Breast epithelium (tissue), 4 donors: ENCODE data around the gene SLC25A43. TPM values are rescaled to one million over a fixed set of nuclear protein-coding genes. Genes with fewer than 3 reads are reported as not detected.

Source experiments
- DNase-seq, 2 donors: peaks; one replicate each; pipeline ENCODE4 v3.0.0-alpha.2; 2019; ENCODE audit warnings: low spot score in 2 of 2
- H3K27ac ChIP-seq, 2 donors: fragments of 200-600 bp; sonication (generic) in 1 of 2; one replicate each; pipeline ENCODE4 v1.5.1; 2016 to 2019; ENCODE audit warnings: mild to moderate bottlenecking in 1 of 2
- H3K27me3 ChIP-seq, 2 donors: fragments of 200-600 bp; sonication (generic) in 1 of 2; one replicate each; pipeline versions ENCODE4 v1.5.1 to v1.6.0; 2017 to 2019; ENCODE audit warnings: control low read depth in 1 of 2, mild to moderate bottlenecking in 1 of 2
- H3K36me3 ChIP-seq: fragments of 200-600 bp; one replicate; pipeline ENCODE4 v1.5.1; 2019
- H3K4me1 ChIP-seq, 2 donors: fragments of 200-600 bp; sonication (generic); one replicate each; pipeline ENCODE4 v1.5.1; 2016 to 2019; ENCODE audit warnings: control low read depth in 1 of 2
- H3K4me3 ChIP-seq, 3 donors: fragments of 200-600 bp; sonication (generic); 1 replicate in 2 of 3; 2 replicates in 1 of 3; pipeline ENCODE4 v1.5.1; 2016 to 2019; ENCODE audit warnings: mild to moderate bottlenecking in 3 of 3, moderate library complexity in 2 of 3
- H3K9me3 ChIP-seq, 2 donors: fragments of 200-600 bp; sonication (generic) in 1 of 2; one replicate each; pipeline ENCODE4 v1.5.1; 2016 to 2019; ENCODE audit warnings: control low read depth in 1 of 2
- POLR2A ChIP-seq: fragments of 450-650 bp; IDR thresholded peaks from one replicate; pipeline ENCODE4 v1.6.1; 2016; ENCODE audit warnings: antibody characterized with exemption, mild to moderate bottlenecking, moderate library complexity
- POLR2AphosphoS5 ChIP-seq, 3 donors: sonication (generic); formaldehyde crosslinking; IDR thresholded peaks; one replicate each; pipeline ENCODE4 v1.6.1; 2017; ENCODE audit warnings: antibody characterized with exemption in 3 of 3
- intact Hi-C: fragments of 100-400 bp; cut with DNase I; formaldehyde crosslinking; loops from one replicate; pipeline ENCODE4 v1.15.1; 2023; ENCODE audit warnings: low total_unique reads
- total RNA-seq, 3 donors: library from RNA; depleted of rRNA; stranded (reverse); fragments of >200 nt; gene quantifications; one replicate each; pipeline ENCODE4 v1.1.0, GENCODE V29; 2016
- TF ChIP-seq, protein P1 (sequence below), 3 donors: fragments of 450-650 bp; IDR thresholded peaks; one replicate each; pipeline ENCODE4 v1.5.1; 2016 to 2017; ENCODE audit warnings: antibody characterized with exemption in 3 of 3, mild to moderate bottlenecking in 3 of 3, moderate library complexity in 3 of 3

The SLC25A43 gene
- total RNA-seq, 3 donors from 2014 or later, result 16.3 to 20.5 (median 19.0) TPM

DNA sequence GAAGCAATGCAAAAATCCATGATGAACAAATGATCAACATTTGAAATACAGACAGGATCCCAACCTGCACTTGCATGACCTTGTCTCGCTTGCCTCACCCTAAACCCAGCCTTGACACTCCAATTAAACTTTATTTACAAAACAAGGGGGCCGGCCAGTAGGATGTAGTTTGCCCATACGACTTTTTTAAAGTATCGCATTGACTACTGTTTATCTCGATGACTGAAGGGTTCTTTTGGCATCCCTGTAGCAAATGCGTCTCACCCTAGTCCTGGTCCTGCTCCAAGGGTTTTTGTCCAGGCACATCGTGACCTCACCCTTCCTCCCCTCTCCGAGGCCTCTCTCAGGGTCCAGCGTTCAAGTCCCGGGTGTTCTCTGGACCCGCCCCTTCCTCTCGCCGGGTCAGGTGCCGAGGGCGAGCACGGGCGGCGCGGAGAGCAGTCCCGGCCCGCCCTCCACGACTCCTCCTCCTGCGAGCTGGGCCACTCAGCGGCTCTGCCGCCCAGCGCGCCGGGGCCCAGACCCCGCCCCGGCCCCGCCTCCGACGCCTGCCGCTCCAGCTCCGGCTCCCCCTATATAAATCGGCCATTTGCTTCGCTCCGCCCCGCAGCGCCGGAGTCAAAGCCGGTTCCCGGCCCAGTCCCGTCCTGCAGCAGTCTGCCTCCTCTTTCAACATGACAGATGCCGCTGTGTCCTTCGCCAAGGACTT, 68.9 kb downstream of the SLC25A43 start, which contains the start of gene SLC25A5:
Gene SLC25A5, plus strand, starts transcription at position 603 of the 709 bp plus-strand sequence. Its CDS starts 72 bp downstream, at position 675.
- no peaks in the 10 kb centered on the region for H3K9me3 ChIP-seq
- H3K4me3 ChIP-seq, result peak within 1 kb of the TSS; percentile 73 to 79 (median 75)
- H3K4me1 ChIP-seq, result no peaks in the 10 kb centered on the region
- TF ChIP-seq, protein P1, sequence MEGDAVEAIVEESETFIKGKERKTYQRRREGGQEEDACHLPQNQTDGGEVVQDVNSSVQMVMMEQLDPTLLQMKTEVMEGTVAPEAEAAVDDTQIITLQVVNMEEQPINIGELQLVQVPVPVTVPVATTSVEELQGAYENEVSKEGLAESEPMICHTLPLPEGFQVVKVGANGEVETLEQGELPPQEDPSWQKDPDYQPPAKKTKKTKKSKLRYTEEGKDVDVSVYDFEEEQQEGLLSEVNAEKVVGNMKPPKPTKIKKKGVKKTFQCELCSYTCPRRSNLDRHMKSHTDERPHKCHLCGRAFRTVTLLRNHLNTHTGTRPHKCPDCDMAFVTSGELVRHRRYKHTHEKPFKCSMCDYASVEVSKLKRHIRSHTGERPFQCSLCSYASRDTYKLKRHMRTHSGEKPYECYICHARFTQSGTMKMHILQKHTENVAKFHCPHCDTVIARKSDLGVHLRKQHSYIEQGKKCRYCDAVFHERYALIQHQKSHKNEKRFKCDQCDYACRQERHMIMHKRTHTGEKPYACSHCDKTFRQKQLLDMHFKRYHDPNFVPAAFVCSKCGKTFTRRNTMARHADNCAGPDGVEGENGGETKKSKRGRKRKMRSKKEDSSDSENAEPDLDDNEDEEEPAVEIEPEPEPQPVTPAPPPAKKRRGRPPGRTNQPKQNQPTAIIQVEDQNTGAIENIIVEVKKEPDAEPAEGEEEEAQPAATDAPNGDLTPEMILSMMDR (IDR thresholded peaks at IDR 0.05), result no peak
- peak; percentile 77 to 80 (median 80) for TF ChIP-seq POLR2AphosphoS5 (IDR thresholded peaks at IDR 0.05)
- TF ChIP-seq POLR2A, result peak; percentile 17
- intact Hi-C loops, result loop anchor here (5.0 kb wide), 1 partner anchor 306 kb away; no protein-coding TSS in a partner anchor
- H3K27ac ChIP-seq, result peak within 1 kb of the TSS; percentile 84 to 95
- peaks cover 0 to 5% of the 10 kb centered on the region in 2 donors for H3K27me3 ChIP-seq
- H3K36me3 ChIP-seq, result no peaks in the 10 kb centered on the region
- peak; percentile 67 to 72 for DNase-seq

DNA sequence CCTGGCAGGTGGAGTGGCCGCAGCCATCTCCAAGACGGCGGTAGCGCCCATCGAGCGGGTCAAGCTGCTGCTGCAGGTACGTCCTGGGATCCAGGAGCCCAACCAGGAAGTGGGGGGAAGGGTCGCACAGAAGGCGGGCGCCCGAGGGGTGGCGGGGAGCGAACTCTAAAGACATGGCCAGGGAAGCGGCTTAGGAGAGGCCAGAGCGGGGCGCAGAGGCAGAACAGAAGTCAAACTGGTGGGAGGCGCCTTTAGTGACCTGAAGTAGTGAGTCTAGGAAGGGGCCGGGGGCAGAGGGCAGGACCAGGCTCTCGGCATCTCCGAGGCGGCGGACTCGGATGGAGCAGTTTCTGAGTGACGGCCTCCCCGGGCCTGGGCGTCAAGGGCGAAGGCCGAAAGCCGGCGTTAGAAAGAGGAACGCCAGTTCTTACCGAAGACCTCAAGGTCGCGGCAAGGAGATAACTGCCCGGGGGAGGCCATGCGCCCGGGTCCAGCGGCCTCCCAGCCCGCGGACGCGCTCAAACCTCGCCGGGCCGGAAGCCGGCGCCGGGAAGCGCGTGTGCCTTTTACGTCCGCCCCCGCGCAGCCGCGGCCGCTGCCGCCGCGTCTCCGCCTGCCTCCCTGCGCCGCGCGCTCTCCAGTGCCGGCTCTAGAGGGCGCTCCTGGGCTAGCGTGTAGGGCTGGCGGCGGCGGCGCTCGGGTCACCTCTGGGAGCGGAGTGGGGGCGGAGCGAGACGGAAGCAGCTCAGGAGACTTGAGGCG, 69.6 kb downstream of the SLC25A43 start:
- no peaks in the 10 kb centered on the region for H3K9me3 ChIP-seq
- peak; percentile 74 to 82 for DNase-seq
- H3K27me3 ChIP-seq, result peaks cover 0 to 5% of the 10 kb centered on the region in 2 donors
- TF ChIP-seq POLR2AphosphoS5 (IDR thresholded peaks at IDR 0.05) (peak in 1 of 3 donors; percentile 48), POLR2A (no peak)
- TF ChIP-seq, protein P1 (IDR thresholded peaks at IDR 0.05), result peak; percentile 21 to 67 (median 22)
- peak overlapping the region; percentile 84 to 95 for H3K27ac ChIP-seq
- intact Hi-C loops, result loop anchor here (5.0 kb wide), 1 partner anchor 306 kb away; no protein-coding TSS in a partner anchor
- H3K36me3 ChIP-seq, result no peaks in the 10 kb centered on the region
- H3K4me1 ChIP-seq, result no peaks in the 10 kb centered on the region
- peak overlapping the region; percentile 73 to 79 (median 75) for H3K4me3 ChIP-seq

DNA sequence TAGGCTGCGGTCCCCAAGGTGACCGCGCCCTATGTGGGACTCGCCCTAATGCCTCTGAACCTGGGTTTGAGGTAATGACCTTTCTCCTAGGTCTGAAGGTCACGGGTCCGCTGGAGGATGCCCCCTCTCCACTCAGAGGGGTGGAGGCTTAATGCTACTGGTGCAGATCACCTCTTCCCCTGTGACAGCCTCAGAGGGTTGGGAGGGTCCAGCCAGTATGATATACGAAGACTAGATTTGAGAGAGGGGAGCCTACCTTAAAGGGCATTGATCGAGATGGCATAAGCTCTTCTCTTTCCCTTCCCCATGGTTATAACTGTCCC, 70.1 kb downstream of the SLC25A43 start:
- Histone ChIP-seq H3K36me3 (no peaks in the 10 kb centered on the region), H3K4me3 (peak overlapping the region; percentile 73 to 79 (median 75)), H3K27ac (peak overlapping the region; percentile 84 to 95), H3K9me3 (no peaks in the 10 kb centered on the region), H3K27me3 (peaks cover 0 to 5% of the 10 kb centered on the region in 2 donors), H3K4me1 (no peaks in the 10 kb centered on the region)
- TF ChIP-seq POLR2AphosphoS5 (IDR thresholded peaks at IDR 0.05), result no peak
- TF ChIP-seq POLR2A, result no peak
- intact Hi-C loops, result loop anchor here (5.0 kb wide), 1 partner anchor 307 kb away; no protein-coding TSS in a partner anchor
- DNase-seq, result no peak

DNA sequence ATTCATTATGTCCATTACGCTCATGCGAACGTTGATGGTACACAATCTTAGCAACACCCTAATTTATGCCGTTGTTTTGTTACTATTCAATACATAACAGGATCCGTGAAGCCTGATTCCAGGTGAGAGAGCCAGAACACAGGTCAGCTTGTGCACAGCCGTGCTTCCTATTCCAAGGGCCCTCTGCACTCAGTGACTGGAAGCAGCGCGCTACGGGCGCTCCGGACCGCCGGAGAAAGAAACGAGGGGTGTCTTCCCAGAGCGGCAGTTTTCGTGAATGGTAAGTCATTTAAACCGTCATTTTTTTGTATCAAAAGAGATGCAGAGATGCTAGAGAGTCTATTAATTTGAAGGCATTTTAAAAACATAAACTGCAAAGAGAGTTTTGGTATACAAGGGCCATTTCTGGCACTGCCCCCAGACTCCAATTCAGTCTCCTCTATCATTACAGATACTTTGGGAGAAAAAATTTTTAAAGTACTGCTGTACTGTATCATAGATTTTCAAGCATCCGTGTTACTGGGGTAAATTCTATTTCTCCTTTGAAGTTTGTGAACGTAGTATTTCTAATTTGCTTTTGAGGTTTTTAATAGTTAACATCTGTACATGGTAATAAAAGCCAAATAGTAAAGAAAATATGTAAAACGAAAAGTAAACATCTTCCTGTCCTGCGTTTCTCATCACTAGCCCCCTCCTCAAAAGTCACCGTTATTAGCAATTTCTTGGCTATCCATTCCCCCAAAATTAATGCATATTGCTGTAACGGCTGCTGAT, 75.7 kb downstream of the SLC25A43 start:
- Histone ChIP-seq H3K4me1 (no peaks in the 10 kb centered on the region), H3K36me3 (no peaks in the 10 kb centered on the region), H3K9me3 (no peaks in the 10 kb centered on the region), H3K27me3 (peaks cover 0 to 5% of the 10 kb centered on the region in 2 donors), H3K4me3 (no peak overlapping the region), H3K27ac (no peak overlapping the region)
- no peak for DNase-seq
- TF ChIP-seq, protein P1 (IDR thresholded peaks at IDR 0.05), result no peak
- TF ChIP-seq POLR2A (no peak), POLR2AphosphoS5 (IDR thresholded peaks at IDR 0.05) (no peak)
- intact Hi-C loops, result no loop called here

DNA sequence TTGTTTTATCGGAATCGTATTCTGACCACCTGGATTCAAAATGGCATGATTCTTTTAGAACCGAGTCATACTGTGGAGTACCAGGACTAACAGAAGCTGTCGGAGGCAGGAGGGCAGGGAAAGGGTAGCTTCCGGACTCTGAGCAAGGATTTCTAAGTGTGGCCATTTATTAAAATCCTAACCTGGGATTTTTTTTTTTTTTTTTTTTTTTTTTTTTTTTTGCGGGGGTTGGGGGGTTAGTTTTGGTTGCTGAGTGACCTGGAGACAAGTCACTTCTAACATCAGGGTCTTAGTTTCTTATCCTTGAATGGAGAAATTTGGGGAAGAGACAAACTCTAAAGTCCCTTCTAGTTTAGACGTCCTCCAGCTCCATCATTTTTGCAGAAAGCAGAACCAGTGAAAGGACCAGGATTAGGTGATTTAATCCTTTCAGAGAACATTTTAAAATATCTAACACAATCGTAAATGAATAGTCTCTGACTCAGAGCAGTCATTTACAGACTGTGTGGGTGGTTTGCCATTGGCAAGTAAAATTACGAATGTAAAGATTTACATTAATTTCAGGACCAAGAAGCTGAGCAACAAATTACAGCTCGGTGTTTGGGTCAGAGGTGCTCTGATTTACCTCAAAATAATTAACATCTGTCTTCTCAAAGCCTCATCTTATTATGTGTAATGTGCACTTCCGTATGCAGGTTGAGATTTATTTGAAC, 76.4 kb downstream of the SLC25A43 start:
- intact Hi-C loops, result no loop called here
- Histone ChIP-seq H3K4me3 (no peak overlapping the region), H3K27me3 (peaks cover 0 to 5% of the 10 kb centered on the region in 2 donors), H3K4me1 (no peaks in the 10 kb centered on the region), H3K9me3 (no peaks in the 10 kb centered on the region), H3K36me3 (no peaks in the 10 kb centered on the region), H3K27ac (no peak overlapping the region)
- TF ChIP-seq POLR2A, result no peak
- TF ChIP-seq, protein P1 (IDR thresholded peaks at IDR 0.05), result no peak
- no peak for TF ChIP-seq POLR2AphosphoS5 (IDR thresholded peaks at IDR 0.05)
- DNase-seq, result no peak
